Measurements from ENCODE around the gene TXLNG. TPM values are rescaled to one million over a fixed set of nuclear protein-coding genes. Genes with fewer than 3 reads are reported as not detected.

Gene TXLNG
- total and polyA plus RNA-seq, 2 donors (not counting 1 experiment from before 2014, with no cell fraction given): 12.5 to 13.1 TPM

GRCh38 chrX:16838202-16839066, 52.2 kb downstream of the TXLNG start:
- no peak overlapping the region for H3K9ac ChIP-seq (ENCODE audit: low read length)
- POLR2A ChIA-PET: no interaction called here
- no peaks in the 10 kb centered on the region for H3K79me2 ChIP-seq (ENCODE audit: control insufficient read depth, insufficient read depth, low read length)
- H3K4me3 ChIP-seq (ENCODE audit: control extremely low read depth in 1 of 5, extremely low read depth in 1 of 5, insufficient read depth in 1 of 5, low read depth in 2 of 5, low read length in 4 of 5): no peak overlapping the region
- CTCF ChIA-PET: interaction anchor here (1.0 to 1.2 kb wide), 2 partner anchors 47 to 208 kb away, joined by 3 read pairs; no protein-coding TSS in a partner anchor
- H3K4me2 ChIP-seq (replicated peaks; ENCODE audit: low read depth, low read length, poor library complexity, severe bottlenecking): no peak overlapping the region
- TF ChIP-seq EZH2 (IDR thresholded peaks at IDR 0.05; ENCODE audit: borderline replicate concordance, insufficient read depth, low read depth, low read length, poor library complexity, severe bottlenecking) (no peak), CTCF (IDR thresholded peaks at IDR 0.05) (no peak)
- no peak overlapping the region for H3K4me3 Mint-ChIP-seq
- H3K27me3 ChIP-seq (replicated peaks in 1 of 4; ENCODE audit: control extremely low read depth in 1 of 4, control insufficient read depth in 3 of 4, insufficient read depth in 4 of 4, low read length in 3 of 4): no peaks in the 10 kb centered on the region
- H3K27me3 Mint-ChIP-seq: no peaks in the 10 kb centered on the region
- H3K27ac ChIP-seq (ENCODE audit: low read length in 2 of 2): no peak overlapping the region
- ATAC-seq (ENCODE audit: low read depth) (no peak), DNase-seq (no peak)
- peaks cover 0 to 8% of the 10 kb centered on the region in 2 experiments for H3K36me3 ChIP-seq (replicated peaks in 1 of 2; ENCODE audit: control extremely low read depth in 1 of 2, control insufficient read depth in 1 of 2, extremely low read depth in 1 of 2, insufficient read depth in 2 of 2, low read length in 1 of 2)
- H3K9me3 ChIP-seq (ENCODE audit: control extremely low read depth in 1 of 3, control insufficient read depth in 2 of 3, insufficient read depth in 1 of 3, low read length in 2 of 3): no peaks in the 10 kb centered on the region
- 77% methylated on average over 4 of the region's 11 CpGs for WGBS (ENCODE audit: insufficient coverage)
- no peak overlapping the region for H2AFZ ChIP-seq (ENCODE audit: insufficient read depth, low read depth, low read length, poor library complexity, severe bottlenecking)
- H3K4me1 ChIP-seq (ENCODE audit: control insufficient read depth in 2 of 2, insufficient read depth in 2 of 2, low read length in 2 of 2): no peaks in the 10 kb centered on the region
- H3K27ac Mint-ChIP-seq: no peak overlapping the region
- H4K20me1 ChIP-seq (ENCODE audit: control insufficient read depth, insufficient read depth, low read length, poor library complexity, severe bottlenecking): no peaks in the 10 kb centered on the region
- H3K9me3 Mint-ChIP-seq (ENCODE audit: insufficient read depth): no peaks in the 10 kb centered on the region
- H3K4me1 Mint-ChIP-seq: no peaks in the 10 kb centered on the region
- intact Hi-C loops (cut with micrococcal nuclease): no loop called here

- Histone ChIP-seq H3K27me3 (replicated peaks in 1 of 4; ENCODE audit: control extremely low read depth in 1 of 4, control insufficient read depth in 3 of 4, insufficient read depth in 4 of 4, low read length in 3 of 4) (no peaks in the 10 kb centered on the region), H2AFZ (ENCODE audit: insufficient read depth, low read depth, low read length, poor library complexity, severe bottlenecking) (no peak overlapping the region), H4K20me1 (ENCODE audit: control insufficient read depth, insufficient read depth, low read length, poor library complexity, severe bottlenecking) (no peaks in the 10 kb centered on the region), H3K9ac (ENCODE audit: low read length) (no peak overlapping the region), H3K9me3 (ENCODE audit: control extremely low read depth in 1 of 3, control insufficient read depth in 2 of 3, insufficient read depth in 1 of 3, low read length in 2 of 3) (no peaks in the 10 kb centered on the region), H3K4me3 (ENCODE audit: control extremely low read depth in 1 of 5, extremely low read depth in 1 of 5, insufficient read depth in 1 of 5, low read depth in 2 of 5, low read length in 4 of 5) (no peak overlapping the region), H3K27ac (ENCODE audit: low read length in 2 of 2) (no peak overlapping the region), H3K79me2 (ENCODE audit: control insufficient read depth, insufficient read depth, low read length) (no peaks in the 10 kb centered on the region), H3K4me2 (replicated peaks; ENCODE audit: low read depth, low read length, poor library complexity, severe bottlenecking) (no peak overlapping the region), H3K4me1 (ENCODE audit: control insufficient read depth in 2 of 2, insufficient read depth in 2 of 2, low read length in 2 of 2) (no peaks in the 10 kb centered on the region), H3K36me3 (replicated peaks in 1 of 2; ENCODE audit: control extremely low read depth in 1 of 2, control insufficient read depth in 1 of 2, extremely low read depth in 1 of 2, insufficient read depth in 2 of 2, low read length in 1 of 2) (peaks cover 0 to 8% of the 10 kb centered on the region in 2 experiments)
- POLR2A ChIA-PET: no interaction called here
- H3K27ac Mint-ChIP-seq: peak overlapping the region; percentile 20
- no peak for ATAC-seq (ENCODE audit: low read depth)
- H3K27me3 Mint-ChIP-seq: no peaks in the 10 kb centered on the region
- no peak for TF ChIP-seq EZH2 (IDR thresholded peaks at IDR 0.05; ENCODE audit: borderline replicate concordance, insufficient read depth, low read depth, low read length, poor library complexity, severe bottlenecking)
- no peak for TF ChIP-seq CTCF (IDR thresholded peaks at IDR 0.05)
- no peak overlapping the region for H3K4me3 Mint-ChIP-seq
- CTCF ChIA-PET: interaction anchor here (1.2 kb wide), 2 partner anchors 13 to 47 kb away, joined by 3 to 4 read pairs; no protein-coding TSS in a partner anchor
- intact Hi-C loops (cut with micrococcal nuclease): no loop called here
- H3K4me1 Mint-ChIP-seq: no peaks in the 10 kb centered on the region
- no CpG with 5 or more reads among the region's 5 CpGs for WGBS (ENCODE audit: insufficient coverage)
- no peaks in the 10 kb centered on the region for H3K9me3 Mint-ChIP-seq (ENCODE audit: insufficient read depth)
- no peak for DNase-seq
Measured at GRCh38 chrX:16839219-16839851, 53.1 kb downstream of the TXLNG start.

Measured in B cell (primary cell).